ENCODE measurements around the gene RASD1.

Gene RASD1

DNA sequence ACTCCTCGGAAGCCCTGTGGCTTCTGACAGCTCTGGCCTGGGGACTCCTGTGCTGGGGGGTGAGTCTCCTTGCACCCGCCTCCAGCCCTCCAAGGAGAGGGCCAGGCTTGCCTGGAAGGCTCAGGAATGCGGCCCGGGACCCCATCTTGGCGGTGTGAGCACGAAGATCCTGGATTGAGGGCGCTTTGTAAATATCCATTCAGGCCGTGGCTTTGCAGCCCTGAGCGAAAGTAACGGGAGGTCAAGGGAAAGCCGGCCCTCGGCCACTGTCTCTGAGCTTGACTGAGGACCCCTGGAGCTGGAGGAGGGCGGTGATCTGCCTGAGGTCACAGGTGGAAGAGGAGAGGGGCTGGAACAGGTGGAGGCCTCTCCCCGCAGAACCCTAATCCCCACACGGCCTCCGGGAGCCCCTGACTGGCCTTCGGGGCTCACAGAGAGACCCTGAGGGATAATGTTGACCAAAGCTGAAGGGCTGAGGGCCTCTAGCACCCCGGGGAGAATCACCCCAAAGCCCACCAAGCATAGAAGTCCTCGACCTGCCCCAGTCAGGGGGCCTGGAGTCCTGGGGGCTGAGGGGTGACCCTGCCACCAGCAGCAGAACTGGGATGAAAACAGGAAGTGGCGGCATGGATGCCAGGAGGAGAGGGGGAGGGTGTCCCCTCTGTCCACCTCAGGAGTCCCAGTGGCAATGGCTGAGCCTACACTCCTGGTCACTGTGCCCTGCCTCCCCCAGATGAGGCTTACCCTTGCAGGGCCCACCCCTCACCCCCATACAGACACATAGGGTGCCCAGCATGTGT is 8.3 kb upstream of the RASD1 start:
- TF ChIP-seq CTCF (IDR thresholded peaks at IDR 0.05; ENCODE audit: extremely low read depth, missing control alignments): no peak
- DNase-seq (ENCODE audit: low spot score): no peak

DNA sequence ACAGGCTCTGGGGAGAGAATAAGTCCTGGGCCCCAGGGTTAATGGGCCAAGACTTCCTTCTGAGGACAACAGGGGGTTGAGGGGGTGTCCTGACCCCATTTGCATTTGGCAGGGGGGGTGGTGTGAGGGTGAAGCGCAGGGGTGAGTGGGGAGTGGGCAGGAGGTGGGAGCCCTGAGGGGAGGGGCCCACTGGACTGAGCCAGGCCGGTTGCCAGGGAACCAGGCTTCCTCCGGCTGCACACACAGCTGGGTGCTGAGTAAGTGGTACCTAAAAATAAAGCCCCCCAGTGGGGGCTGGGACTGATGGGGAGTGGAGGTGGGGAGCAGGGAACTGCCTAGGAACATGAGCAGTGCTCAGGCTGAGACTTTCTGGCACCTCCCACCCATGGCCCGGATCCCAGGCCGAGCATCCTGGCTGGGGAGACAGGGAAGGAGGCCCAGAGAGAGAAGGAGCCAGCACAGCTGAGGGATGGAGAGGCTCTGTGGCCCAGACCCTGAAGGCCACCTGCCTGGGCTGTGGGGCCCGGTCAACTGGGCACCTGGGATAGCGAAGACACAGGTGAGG is 7.5 kb upstream of the RASD1 start:
- no peak for DNase-seq (ENCODE audit: low spot score)
- no peak for TF ChIP-seq CTCF (IDR thresholded peaks at IDR 0.05; ENCODE audit: extremely low read depth, missing control alignments)

DNA sequence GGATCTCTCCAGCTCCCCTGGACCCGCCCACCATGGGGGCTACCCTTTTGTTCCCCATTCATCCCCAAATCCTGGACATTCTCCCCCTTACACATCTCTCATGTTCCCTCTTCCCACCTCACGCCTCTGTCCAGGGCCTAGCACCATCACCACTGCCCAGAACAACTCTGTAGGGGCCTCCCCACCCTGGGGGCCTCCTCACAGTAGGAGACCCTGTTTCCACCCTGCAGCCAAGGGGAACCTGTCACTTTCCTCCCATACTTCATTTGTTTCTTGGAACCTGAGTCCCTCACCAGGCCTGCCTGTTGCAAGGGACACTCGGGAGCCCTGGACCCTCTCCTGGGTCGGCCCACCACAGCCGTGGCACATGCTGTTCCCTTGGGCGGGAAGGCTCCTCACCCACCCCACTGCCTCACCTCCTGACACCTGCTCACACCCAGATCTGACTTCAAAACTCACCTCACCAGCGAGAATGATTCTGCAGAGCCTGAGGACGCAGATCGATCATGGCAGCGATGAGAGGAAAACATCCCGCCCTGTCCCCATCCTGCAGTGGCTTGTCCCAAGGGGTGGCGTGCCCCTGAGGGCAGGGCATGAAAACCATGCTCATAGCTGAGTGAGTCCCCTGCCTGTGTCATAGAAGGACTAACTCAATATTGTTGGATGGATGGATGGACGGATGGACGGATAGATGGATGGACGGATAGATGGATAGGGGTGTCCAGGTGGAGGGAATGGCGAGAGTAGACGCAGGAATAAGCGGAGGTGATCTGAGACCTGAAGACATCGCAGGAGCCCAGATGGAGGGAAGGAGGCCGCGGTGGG is 6.8 kb upstream of the RASD1 start:
- no peak for DNase-seq (ENCODE audit: low spot score)
- no peak for TF ChIP-seq CTCF (IDR thresholded peaks at IDR 0.05; ENCODE audit: extremely low read depth, missing control alignments)

GRCh38 chr17:17500999-17501605 is 4.9 kb upstream of the RASD1 start:
- DNase-seq (ENCODE audit: low spot score): no peak
- no peak for TF ChIP-seq CTCF (IDR thresholded peaks at IDR 0.05; ENCODE audit: extremely low read depth, missing control alignments)

DNA sequence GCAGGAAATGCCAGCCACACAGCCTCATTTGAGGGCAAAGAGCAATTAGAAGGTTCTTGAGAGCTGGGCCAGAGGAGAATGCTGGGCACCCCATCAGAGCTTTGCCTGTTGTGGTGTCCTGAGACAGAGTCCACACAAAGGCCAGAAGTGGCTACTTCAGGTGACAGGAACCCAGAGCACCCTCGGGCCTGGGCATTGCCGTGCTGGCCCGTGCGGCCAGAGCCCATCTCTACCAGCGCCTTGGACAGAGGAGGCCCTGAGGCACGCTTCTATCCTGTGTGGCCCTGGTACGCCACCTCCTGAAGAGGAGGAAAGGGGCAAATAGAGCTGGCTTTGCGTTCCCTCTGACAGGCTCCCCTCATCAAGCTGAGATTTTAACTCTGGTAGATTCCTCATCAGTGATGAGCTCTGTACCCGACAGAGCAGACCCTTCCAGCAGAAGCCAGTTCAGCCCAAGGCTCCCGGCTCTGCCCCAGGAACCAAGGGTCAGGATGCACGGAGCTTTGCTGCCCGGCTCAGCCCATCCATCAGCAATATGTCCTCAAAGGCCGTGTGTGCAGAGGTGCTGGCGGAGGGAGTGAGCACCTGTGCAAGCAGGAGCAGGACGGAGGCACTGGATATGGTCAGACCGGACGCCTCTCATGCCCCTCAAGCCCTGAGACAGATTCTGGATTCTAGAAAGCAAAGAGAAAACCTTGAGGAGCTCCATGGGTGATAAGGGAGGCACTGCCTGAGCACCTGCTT is 3.4 kb upstream of the RASD1 start:
- TF ChIP-seq CTCF (IDR thresholded peaks at IDR 0.05; ENCODE audit: extremely low read depth, missing control alignments): no peak
- no peak for DNase-seq (ENCODE audit: low spot score)

- DNase-seq (ENCODE audit: low spot score): no peak
- TF ChIP-seq CTCF (IDR thresholded peaks at IDR 0.05; ENCODE audit: extremely low read depth, missing control alignments): no peak
These were observed 2.6 kb upstream of the RASD1 start for GRCh38 chr17:17498606-17499301.
